ENCODE data around the gene STX2. TPM values are rescaled to one million over a fixed set of nuclear protein-coding genes. Genes with fewer than 3 reads are reported as not detected.
"Not testable (repeated sequence)": the region's sequence is repeated elsewhere in the genome, so short reads cannot be mapped to it uniquely, and the experiment has no call there.

The STX2 gene
- polyA plus RNA-seq, 4 donors, result 22.4 to 36.0 (median 28.5) TPM

DNA sequence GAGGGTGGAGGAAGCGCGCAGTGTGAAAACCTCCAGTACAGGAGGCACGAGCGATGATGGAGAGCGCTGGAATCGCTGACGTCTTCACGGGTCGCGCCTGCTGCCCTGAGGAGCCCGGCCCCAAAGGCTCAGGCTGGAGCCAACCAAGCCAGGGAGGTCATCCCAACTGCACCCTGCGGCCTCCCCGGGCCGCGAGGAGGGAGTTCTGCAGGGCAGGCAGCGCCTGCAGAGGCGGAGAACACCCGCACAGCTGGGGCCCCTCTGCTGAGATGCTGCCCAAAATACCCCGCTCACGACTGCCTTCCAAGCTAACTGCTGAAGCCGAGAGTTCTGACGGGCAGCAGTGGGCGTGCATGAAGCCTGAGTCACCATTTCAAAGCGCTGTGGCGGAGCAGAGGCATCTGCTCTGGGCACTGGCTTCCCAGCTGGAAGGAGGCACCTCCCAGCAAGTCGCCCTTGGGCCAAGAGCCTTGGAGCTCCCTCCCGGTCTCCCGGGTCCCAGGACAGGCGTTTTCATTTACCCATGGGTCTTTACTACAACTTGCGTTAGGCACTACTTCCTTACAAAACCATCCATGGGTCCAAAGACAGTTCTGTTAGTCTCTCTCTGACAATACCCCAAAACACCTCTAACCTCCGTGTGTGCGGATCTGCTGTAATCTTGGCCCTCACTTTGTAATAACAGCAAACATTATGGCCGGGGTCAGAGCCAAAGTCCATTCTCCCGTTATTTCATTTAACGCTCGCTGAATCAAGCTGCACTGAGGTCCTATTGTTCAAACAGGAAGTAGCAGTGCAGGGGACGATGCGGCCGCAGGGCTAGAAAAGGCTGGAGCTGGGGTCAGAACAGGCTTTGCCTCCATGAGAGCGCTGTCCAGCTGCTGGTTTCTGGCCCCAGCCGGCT is 62.8 kb downstream of the STX2 start:
- DNase-seq (ENCODE audit: low read depth in 4 of 4, low spot score in 2 of 4), result peak in 3 of 4 donors; percentile 42 to 71 (median 48)

- DNase-seq (ENCODE audit: low read depth in 4 of 4, low spot score in 2 of 4), result no peak
Observed at GRCh38 chr12:130770413-130771028, 68.5 kb downstream of the STX2 start.

DNA sequence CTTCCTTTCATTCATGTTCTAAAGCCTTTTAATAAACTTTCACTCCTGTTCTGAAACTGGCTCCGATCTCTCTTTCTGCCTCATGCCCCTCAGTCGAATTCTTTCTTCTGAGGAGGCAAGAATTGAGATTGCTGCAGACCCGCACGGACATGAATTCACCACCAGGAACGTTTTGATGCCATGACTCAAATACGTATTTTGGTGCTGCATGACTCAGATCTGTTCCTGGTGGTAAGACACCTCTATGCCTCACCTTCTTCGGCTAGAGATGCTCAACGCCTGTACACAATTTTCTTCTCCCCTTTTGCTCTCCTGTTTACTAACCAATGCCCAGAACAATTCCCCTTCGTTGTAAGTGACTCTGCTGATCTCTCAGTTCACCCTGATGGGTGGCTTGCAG is 70.9 kb downstream of the STX2 start:
- DNase-seq (ENCODE audit: low read depth in 4 of 4, low spot score in 2 of 4), result no peak

DNA sequence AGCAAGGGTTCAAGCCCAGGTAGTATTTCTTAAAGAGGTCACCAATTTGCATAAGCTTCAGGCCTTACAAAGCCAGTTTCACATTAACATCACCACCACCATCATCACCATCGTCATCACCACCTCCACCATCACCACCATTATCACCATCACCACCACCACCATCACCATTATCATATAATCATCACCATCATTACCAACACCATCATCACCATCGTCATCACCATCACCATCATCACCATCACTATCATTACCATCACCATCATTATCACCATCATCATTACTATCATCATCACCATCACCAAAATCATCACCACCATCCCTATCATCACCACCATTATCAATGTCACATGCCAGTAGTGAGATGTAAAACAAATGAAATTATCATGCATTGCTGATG is 72.6 kb downstream of the STX2 start:
- no peak for DNase-seq (ENCODE audit: low read depth in 4 of 4, low spot score in 2 of 4)

DNA sequence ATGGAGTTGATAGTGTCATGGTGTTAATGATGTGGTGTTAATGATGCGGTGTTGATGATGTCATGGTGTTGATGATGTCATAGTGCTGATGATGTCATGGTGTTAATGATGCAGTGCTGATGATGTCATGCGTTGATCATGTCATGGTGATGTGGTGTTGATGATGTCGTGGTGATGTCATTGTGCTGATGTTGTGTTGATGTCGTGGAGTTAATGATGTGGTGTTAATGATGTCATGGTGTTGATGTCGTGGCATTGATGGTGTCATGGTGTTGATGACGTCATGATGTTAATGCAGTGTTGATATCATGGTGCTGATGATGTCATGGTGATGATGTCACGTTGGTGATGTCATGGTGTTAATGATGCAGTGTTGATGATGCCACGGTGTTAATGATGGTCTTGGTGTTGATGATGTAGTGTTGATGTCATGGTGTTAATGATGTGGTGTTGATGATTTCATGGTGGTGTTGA is 73.8 kb downstream of the STX2 start:
- no peak for DNase-seq (ENCODE audit: low read depth in 4 of 4, low spot score in 2 of 4)

DNA sequence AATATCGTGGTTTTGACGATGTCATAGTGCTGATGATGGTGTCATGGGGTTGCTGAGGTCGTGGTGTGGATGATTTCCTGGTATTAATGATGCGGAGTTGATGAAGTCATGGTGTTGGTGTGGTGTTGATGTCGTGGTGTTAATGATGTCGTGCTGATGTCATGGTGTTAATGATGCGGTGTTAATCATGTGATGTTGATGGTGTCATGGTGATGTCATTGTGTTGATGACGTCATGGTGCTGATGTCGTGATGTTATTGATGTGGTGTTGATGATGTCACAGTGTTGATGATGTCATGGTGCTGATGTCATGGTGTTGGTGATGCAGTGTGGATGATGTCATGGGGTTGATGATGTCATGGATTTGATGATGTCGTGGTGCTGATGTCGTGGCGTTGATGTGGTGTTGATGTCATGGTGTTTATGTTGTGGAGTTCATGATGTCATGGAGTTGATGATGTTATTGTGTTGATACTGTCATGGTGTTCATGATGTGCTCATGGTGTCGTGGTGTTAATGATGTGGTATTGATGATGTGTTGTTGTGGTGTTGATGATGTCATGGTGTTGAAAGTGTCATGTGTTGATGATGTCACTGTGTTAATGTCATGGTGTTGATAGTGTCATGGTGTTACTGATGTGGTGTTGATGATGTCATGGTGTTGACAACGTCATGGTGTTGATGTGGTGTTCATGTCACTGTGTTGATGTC is 74.4 kb downstream of the STX2 start:
- peak in 1 of 4 donors; percentile 2 for DNase-seq (ENCODE audit: low read depth in 4 of 4, low spot score in 2 of 4)

DNA sequence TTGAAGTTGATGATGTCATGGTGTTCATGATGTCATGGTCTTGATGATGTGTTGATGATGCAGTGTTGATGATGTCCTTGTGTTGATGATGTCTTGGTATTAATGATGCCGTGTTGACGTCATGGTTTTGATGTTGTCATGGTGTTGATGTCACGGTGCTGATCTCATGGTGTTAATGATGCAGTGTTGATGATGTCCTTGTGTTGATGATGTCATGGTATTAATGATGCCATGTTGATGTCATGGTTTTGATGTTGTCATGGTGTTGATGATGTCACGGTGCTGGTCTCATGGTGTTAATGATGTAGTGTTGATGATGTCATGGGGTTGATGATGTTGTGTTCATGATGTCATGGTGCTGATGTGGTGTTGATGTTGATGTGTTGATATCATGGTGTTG is 75.0 kb downstream of the STX2 start:
- peak in 1 of 4 donors; percentile 2 for DNase-seq (ENCODE audit: low read depth in 4 of 4, low spot score in 2 of 4)

DNA sequence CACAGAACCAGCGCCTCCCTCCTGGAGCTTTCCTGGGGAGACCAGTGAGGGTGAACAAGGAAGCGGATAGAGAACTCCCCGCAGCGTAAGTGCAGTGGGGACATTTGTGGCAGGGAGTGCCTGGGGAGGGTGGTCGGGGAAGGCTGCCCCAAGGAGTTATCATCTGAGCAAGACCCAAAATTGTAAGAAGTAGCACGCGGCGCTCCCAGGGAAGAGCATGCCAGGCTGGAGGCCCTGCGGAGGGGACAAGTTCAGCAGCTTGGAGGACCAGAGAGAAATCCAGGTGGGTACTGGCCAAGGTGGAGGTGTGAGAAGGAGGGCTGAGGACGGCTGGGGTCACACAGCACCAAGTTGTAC is 76.8 kb downstream of the STX2 start:
- DNase-seq (ENCODE audit: low read depth in 4 of 4, low spot score in 2 of 4), result no peak

GRCh38 chr12:130761537-130762318 is 77.3 kb downstream of the STX2 start:
- DNase-seq (ENCODE audit: low read depth in 4 of 4, low spot score in 2 of 4), result peak in 1 of 4 donors; percentile 37

DNA sequence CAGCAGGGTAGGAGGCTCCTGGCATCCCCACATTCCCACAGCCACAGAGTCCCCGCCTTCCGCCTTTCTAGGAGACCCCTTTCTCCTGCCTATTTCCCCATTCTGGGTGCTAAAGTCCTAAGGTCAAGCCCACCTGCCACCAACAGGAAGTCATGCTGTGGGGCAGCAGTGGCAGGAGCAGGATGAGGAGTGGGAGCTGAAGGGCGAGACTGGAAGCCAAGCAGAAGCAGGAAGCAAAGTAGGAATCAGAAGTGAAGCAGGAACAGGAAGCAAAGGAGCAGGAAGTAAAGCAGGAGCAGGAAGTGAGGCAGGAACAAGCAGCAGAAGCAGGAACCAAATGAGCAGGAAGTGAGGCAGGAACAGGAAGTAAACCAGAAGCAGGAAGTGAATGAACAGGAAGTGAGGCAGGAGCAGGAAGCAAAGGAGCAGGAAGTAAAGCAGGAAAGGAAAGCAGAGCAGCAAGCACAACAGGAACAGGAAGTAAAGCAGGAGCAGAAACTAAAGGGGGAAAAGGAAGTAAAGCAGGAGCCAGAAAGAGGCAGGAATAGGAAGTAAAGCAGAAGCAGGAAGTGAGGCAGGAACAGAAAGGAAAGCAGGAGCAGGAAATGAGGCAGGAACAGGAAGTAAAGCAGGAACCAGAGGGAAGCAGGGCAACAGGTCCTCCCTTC is 84.7 kb downstream of the STX2 start:
- no peak for DNase-seq (ENCODE audit: low read depth in 4 of 4, low spot score in 2 of 4)

DNA sequence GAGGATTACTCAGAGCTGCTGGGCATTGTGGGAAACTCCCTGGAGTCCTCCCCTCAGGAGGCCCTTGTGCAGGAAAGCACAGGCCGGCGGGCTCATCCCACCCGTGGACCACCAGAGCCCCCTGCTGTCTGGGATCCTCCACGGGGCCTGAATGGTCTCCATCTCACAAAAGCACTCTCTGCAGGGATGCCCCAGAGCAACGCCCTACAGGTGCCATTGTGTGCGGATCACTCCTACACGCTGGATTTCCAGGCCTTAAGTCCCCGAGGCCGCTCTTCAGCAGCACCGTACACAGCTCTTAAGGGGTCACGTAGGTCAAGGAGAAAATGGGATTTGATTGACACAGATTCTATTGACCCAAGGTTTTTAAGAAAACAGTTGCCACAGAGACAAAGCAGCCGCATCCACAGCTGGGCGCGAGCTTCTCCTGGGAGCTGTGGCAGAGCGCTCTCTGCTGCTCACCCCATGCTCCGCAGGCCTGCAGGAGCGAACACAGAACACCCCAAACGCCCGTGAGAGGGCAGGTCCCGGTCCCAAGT is 86.3 kb downstream of the STX2 start:
- DNase-seq (ENCODE audit: low read depth in 4 of 4, low spot score in 2 of 4), result no peak

DNA sequence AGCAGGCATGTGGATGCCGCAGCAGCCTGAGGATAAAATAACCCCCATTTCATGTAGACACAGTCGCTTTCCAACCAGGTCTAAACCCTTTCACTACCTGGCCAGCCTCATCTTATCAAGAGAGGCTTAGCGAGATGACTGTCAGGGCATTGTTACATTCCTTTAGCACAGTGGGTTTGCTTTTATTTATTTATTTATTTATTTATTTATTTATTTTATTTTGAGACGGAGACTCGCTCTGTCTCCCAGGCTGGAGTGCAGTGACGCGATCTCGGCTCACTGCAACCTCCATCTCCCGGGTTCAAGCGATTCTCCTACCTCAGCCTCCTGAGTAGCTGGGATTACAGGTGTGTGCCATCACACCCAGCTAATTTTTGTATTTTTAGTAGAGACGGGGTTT is 87.0 kb downstream of the STX2 start:
- not testable (repeated sequence) for DNase-seq (ENCODE audit: low read depth in 4 of 4, low spot score in 2 of 4)

DNA sequence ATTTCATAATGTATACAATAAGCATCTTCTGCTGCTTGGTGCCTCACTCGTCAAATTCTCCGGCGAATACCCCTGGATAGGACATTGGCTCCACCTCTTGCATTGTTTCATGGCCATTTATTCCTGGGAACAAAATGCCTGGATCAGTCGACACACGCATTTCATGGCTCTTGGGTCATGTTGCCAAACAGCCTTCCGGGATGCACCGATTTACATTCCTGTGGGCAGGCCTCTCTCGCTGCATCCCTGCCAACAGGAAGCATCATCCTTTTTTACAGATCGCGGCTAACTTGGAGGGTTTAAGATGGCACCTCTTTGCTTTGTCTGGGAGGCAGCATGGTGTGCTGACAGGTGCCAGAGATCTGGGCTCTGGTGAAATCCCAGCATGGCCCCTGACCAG is 90.3 kb downstream of the STX2 start:
- DNase-seq (ENCODE audit: low read depth in 4 of 4, low spot score in 2 of 4), result no peak

DNA sequence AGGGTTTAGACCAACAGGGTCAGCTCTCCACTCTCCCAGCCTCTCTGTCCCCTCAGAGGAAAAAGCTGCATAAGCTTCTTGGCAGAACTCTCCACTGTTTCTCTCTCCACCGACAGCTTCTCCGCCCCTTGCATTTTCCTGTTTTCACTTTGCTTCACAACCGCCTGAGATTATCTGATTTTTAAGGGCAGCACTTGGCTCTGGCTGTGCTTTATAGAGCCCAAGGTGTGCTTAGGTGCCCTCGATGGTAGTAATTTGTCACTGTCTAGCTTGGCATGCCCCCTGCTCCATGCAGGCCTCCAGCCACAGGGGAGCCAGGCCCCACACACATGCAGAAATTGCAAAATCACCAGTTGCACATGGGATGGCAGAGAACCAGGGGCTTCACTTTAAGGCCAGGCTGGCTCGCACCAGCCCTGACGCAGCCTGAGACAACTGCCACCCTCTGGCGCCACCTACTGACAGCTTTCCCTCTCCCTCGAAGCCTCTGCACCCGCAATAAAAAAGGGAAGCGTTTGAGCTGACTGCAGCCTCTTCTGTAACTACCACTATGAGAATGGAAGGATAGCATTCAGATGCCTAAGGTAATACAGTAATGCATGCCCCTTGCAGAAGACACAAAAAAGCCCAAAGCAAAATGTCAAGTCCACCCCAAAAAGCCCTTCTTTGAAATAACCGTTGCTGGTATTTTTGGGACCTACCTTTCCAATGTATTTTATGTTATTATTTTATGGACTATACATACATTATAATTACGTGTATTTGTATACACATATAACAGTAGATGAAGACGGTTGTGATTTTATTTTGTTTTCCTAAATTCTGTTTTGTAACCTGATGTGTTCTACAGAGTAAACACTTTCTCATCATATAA is 90.9 kb downstream of the STX2 start:
- DNase-seq (ENCODE audit: low read depth in 4 of 4, low spot score in 2 of 4), result peak in 3 of 4 donors; percentile 44 to 70 (median 58)

GRCh38 chr12:130746546-130746945 is 92.5 kb downstream of the STX2 start:
- no peak for DNase-seq (ENCODE audit: low read depth in 4 of 4, low spot score in 2 of 4)

- DNase-seq (ENCODE audit: low read depth in 4 of 4, low spot score in 2 of 4), result no peak
Observed at GRCh38 chr12:130745921-130746320, 93.1 kb downstream of the STX2 start.

GRCh38 chr12:130744274-130744673 is 94.8 kb downstream of the STX2 start:
- no peak for DNase-seq (ENCODE audit: low read depth in 4 of 4, low spot score in 2 of 4)

- no peak for DNase-seq (ENCODE audit: low read depth in 4 of 4, low spot score in 2 of 4)
Observed at GRCh38 chr12:130743606-130744005, 95.4 kb downstream of the STX2 start.

DNA sequence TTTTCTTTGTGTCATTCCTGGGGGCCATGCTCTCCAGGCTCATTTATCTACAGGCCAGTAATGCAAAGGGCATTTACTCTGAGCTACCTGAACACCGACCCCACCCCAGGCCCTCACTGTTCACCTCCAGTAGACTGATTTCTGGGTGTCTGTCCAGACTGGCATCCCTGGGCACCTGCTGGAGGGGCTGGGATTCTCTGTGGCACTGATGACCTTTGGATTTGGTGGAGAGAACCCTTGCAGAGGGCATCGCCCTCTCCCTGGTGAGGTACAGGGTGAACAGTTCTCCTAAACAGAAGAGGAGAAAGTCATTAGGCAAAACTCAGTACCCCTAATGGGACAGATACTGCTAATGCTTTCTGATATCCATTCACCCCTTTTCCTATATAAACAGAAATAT is 95.9 kb downstream of the STX2 start:
- DNase-seq (ENCODE audit: low read depth in 4 of 4, low spot score in 2 of 4), result no peak
